Measurements from ENCODE around the gene USE1.

The USE1 gene

DNA sequence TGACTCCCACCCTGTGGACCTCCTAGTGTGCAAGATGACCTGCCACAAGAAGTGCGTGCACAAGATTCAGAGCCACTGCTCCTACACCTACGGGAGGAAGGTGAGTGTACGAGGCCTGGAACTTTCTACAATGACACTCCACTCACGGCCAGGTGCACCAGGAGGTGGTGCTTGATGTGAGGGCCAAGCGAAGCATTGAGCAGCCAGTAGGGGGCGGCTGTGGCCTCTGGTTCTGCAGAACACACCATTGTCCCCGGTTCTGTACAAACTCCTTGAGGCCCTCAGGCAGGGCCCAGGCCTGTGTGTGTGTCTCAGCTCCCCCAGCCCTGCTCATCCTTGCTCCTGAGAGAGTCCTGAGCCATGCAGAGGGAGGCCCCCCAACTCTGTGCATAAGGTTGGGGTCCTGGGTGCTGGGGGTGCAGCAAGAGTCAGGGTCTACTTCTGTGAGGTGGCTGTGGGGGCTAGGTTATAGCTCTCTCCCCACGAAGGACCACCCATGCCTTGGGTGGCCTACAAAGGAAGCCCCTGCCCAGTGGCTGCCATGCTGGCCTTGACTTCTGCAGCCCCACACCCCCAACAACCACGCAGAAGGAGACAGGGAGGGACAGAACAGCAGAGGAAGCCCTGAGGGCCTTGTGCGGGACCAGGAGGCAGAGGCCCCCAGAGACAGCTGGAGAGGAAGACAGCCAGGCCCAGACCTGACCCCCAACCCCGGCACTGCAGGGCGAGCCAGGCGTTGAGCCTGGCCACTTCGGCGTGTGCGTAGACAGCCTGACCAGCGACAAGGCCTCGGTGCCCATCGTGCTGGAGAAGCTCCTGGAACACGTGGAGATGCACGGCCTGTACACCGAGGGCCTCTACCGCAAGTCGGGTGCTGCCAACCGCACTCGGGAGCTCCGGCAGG lies 9.7 kb upstream of the USE1 start:
- DNase-seq, result peak; percentile 59

DNA sequence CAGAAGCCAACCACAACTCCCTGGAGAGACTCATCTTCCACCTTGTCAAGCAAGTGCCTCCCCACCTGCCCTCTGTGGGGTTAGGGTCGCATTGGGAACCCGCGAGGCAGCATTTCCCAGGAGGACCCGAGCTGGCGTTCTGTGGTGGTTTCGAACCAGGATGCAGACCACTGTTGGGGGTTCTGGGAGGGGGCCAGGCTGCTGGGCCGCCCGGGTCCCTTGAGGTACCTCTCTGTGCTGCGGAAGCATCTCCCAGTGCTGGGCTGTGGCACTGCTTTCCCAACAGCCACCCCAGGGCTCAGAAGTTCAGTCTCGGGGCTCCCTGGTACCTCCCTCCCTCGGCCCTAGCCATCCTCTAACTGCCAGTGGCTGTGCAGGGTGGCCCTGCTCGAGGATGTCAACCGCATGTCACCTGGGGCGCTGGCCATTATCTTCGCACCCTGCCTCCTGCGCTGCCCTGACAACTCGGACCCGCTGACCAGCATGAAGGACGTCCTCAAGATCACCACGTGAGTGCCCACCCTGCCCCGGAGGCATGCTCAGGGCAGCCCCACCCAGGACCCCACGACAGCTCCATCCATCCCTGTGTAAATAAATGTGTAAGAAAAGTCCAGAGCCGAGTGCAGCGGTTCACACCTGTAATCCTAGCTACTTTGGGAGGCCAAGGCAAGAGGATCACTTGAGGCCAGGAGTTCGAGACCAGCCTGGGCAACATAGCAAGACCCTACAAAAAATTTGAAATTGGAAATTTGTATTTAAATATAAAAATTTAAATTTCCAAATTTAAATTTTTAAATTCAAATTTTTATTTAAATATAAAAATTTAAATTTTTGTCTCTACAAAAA lies 8.2 kb upstream of the USE1 start:
- no peak for DNase-seq

DNA sequence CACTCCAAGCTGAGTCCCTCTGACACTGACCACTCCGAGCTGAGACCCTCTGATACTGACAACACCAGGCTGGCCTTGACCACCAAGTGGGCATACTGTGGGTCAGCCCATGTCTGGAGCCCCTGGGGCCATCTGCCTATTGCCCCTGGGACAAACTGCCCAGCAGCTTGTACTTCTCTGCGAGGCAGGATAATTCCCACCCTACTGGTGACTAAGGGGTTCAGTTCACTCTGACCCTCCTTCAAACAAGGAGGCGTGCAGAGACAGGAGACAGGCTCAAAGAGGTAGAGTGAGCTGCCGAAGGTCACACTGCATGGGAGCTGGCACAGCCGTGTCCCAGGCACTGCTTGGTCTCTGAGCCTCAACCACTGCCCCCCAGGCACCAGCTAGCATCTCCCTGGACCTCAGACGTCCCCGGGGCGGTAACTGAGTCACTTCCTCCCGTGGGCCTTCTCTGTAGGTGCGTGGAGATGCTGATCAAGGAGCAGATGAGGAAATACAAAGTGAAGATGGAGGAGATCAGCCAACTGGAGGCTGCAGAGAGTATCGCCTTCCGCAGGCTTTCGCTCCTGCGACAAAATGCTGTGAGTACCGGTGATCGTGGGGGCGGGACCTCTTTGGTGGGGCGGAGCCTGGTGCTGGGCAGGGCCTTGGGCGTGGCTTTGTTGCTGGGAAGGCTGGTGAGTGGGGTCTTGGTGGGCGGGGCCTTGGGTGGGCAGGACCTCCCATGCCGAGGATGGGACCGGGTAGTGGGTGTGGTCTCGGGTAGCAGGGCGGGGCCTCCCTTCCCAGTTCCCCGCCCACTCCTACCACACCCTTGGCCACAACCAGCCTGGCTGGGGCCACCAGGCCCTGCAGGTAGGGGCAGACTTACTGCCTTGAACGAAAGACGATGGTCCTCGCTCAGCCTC lies 5.8 kb upstream of the USE1 start:
- DNase-seq, result peak; percentile 65

DNA sequence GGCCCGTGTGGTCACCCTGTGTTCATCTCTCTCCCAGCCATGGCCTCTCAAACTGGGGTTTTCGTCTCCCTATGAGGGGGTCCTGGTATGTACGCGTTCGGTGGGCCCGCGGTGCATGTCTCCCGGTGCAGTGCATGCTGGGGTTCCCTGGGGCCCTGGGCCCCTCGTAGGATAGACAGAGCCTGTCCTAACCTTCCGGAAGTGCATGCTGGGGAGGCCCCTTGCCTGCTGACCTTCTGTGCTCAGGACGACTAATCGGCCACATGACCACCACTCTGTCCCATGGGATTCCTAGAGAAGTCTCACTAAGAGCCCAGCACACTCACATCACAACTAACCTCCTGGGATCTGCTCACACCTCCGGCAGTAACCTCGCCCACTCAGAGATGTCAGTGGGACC lies 4.9 kb upstream of the USE1 start:
- no peak for DNase-seq

DNA sequence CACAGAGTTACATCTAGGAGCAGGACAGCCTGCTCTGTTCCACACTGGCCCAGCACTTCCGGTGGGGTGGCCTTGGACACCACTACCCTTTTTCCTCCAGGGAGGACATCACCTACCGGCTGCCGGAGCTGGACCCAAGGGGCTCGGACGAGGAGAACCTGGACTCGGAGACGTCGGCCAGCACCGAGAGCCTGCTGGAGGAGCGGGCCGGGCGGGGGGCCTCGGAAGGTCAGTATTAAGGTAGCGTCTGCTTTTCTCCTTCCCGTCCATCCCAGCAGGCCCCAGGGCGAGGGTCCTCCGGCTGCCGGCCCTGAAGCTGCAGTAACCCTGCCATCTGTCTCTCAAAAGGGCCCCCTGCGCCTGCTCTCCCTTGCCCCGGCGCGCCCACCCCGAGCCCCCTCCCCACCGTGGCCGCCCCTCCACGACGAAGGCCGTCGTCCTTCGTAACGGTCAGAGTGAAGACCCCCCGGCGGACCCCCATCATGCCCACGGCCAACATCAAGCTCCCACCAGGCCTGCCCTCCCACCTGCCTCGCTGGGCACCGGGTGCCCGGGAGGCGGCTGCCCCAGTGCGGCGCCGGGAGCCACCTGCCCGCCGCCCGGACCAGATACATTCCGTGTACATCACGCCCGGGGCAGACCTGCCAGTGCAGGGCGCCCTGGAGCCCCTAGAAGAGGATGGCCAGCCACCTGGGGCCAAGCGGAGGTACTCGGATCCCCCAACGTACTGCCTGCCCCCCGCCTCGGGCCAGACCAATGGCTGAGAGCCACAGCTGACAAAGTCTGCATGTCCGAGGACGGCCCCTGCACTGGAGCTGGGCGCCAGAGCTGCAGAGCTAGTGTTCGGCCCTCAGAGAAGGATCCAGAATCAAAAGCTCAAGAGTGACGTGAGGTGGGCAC lies 3.4 kb upstream of the USE1 start:
- DNase-seq, result no peak

DNA sequence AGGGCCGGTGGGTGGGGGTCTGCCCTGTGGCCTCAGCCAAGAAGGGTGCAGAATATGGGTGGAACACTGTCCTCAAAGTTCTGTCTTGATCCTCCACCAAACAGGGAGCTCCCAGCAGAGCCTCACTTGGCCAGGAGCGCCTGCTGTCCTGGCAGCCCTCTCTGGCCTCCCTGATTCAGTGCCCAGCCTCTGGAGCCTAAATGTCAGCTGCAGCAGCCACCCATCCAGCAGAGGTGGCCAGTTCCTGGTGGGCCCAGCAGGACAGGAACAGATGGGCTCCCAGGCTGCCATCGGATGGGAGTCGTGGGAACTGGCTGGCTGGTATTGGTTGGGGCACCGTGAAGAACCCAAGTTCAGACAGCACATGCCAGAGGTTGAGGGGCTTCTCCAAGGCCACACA lies 1.8 kb upstream of the USE1 start:
- DNase-seq, result no peak

DNA sequence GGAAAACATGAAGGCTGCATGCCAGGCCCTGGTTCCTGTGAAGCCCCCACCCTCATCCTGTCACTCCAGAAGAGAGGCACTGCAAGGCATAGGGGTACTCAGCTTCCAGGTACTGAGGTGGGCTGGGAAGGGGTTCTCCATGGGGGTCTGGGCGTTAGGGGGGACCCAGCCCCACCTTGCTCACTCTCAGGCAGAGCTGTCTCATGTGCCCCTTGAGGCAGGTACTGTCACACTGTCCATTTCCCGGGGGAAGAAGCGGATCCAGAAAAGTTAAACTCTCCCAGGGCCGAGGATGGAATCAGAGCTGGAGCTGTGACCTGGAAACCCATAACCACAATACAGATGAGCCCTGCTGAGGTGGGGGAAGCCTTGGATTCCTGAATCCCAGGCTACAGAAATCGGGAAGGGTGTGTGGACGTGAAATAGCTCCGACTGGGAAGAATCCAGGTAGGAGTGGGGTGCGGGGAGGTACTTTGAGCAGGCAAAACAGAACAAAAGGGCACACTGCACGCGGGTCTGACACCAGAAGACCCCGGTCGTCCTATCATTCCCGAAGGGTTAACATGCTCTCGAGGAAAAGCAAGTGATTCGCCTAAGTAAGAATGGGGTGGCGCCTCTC lies 540 bp upstream of the USE1 start:
- no peak for DNase-seq

DNA sequence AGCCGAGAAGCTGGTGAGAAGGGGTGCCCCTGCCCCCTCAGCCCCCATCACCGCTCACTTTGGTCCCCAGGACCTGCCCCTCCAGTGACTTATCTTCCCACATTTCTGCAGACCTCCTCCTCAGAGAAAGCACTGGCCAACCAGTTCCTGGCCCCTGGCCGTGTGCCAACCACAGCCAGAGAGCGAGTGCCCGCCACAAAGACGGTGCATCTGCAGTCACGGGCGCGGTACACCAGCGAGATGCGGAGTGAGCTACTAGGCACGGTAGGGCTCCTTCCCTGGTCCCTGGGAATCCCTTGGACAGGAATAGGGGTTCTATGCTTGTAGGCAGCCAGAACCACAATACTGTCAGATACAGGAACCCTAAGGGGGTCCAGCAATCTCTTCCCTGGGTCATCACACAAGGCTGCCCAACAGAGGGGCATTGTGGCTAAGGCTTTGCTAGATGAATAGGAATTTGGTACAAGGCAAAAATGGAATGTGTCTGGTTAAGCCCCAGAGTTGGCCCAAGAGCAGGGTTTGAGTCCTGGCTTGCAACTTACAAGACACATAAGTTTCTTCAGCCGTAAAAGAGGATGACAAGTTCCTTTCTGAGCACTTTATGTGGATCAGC lies 1.0 kb downstream of the USE1 start:
- DNase-seq, result no peak

DNA sequence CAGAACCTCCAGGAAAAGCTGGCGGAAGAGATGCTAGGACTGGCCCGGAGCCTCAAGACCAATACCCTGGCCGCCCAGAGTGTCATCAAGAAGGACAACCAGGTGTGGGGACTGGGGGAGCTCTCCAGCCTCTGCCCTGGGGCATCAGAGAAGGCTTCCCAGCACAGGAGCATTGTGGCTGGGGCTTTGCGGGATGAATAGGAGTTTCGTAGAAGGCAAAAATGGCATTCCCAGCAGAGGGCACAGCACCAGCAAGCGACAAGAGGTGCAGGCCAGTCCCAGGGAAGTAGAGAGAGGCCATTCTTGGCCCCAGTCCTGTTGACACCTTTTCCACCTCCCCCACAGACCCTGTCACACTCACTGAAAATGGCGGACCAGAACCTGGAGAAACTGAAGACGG lies 4.1 kb downstream of the USE1 start:
- DNase-seq, result no peak

DNA sequence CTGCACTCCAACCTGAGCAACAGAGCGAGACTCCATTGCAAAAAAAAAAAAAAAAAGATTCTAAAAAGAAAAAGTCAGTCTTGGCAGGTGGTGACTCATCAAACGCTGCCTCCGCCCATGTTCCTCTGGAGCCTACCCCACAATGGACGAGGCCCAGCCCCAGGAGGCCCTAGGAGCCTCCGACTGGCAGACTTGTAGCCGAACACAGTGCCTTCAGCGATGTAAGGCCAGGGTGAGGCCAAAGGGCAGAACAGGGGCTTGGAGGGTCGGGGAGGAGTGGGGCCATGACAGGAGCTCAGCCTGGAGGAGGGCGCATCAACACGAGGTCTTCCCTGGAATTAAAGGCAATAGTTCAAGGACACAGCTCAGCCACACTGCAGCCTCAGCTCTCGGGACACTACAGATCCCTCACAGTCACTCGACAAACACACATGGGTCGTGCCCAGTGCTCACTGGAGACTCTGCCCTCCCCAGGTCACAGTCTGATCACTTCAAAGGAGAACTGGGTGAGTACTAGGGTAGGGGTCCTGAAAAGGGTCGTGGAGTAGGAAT lies 5.1 kb downstream of the USE1 start:
- no peak for DNase-seq

DNA sequence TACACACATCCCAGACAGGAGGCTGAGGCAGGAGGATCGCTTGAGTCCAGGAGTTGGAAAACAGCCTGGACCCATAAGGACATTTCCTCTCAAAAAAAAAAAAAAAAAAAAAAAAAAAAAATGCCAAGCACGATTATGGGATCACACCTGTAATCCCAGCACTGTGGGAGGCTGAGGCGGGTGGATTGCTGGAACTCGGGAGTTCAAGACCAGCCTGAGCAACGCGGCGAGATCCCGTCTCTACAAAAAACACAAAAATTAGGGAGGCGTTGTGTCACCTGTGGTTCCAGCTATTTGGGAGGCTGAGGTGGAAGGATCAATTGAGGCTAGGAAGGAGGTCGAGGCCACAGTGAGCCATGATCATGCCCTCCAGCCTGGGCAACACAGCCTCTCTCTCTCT lies 9.9 kb downstream of the USE1 start:
- DNase-seq, result no peak

DNA sequence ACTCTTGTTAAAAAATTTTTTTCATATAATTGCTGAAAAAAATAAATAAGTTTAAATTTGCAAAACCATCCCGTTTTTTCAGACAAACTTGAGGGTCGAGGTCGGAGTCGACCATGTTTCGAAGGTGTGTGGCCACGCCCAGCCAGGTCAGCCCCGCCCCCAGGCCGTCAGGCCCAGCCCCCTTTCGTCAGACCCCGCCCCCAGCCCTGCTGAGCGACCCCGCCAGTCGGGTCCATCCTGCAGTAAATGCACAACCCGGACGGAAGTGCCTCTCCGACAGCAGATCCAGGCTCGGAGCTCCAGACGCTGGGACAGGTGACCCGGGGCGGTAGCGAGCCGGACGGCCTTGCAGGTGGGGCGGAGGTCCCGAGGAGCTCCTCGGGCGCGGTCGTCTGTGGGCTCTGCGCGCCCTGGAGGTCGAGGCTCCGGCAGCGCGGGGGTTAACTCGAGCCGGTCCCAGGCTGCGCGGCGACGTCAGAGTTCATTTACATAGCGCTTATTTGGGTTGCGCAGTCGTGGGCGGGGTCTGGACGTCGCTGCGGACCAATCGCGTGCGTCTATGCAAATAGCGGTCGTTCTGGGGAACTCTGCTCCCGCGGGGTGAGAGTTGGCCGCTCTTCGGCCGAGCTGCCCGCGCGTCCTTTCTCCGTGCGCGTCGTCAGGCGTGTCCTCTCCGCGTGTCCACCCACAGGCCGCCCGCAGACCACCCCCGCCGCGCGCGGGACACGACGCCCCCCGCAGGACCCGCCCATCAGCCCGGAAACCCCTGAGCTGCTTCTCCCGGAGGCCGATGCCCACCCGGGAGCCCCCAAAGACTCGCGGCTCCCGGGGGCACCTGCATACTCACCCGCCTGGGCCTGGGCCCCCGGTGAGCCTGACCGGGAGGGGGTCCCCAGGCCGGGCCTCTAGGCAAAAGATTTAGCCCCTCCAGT lies 11.1 kb downstream of the USE1 start, which contains the start of gene OCEL1:
OCEL1 (plus strand) TSS at position 225 of the 932 bp plus-strand sequence; CDS start at position 247, 22 bp downstream.
- peak; percentile 97 for DNase-seq

DNA sequence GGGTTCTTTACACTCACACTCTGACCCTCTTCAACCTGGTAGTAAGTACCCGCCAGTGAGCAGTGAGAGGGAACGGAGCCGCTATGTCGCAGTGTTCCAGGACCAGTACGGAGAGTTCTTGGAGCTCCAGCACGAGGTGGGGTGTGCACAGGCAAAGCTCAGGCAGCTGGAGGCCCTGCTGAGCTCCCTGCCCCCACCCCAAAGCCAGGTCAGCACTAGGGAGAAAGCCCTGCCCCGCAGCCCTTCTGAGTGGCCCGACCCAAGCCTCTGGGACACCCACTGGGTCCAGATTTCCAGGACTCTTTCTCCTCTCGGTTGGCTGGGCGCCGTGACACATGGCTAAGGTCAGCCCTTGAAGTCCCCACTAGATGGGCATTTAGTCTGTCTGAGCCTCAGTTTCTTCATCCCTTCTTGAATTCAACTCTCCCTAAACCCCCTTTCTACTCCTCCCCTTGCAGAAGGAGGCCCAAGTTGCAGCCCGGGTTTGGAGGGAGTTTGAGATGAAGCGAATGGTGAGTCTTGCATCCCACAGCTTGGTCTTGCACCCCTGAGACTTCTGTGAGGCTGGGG lies 12.7 kb downstream of the USE1 start:
- no peak for DNase-seq

DNA sequence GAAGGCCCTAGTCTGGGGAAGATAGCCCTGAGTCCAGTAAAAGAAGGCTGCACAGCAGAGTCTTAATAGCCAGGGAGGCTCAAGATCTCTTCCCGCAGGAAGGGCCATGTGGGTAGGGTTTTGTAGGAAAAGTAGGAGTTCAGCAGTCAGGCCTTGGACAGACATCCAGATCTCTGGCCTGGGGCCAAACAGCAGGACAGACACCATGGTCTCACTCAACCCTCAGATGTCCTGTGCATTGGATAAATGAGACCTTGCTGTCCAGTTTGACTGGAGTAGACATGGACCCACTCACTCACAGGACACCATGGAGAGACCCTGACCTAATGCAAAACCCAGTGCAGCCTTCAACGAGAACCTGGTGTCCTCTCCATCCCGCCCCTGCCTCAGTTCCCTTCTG lies 14.7 kb downstream of the USE1 start:
- no peak for DNase-seq

DNA sequence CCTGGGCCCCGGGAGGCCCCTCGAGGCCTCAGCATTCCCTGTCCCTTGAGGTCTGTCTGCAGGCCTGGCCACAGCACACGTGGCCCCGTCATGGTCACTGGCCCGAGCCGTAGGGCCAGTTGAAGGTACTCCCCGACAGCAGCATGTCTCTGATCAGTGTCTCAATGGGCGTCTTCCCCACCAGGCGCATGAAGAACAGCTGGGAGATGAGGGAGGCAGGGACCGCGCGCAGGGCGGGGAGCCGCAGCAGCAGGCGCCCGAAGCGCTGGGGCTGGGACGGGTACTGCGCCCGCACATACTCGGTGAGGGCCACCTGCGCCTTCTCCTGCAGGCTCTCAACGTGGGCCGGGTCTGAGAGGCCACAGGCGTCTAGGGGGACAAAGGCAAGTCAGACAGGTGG lies 17.1 kb downstream of the USE1 start:
- DNase-seq, result no peak

DNA sequence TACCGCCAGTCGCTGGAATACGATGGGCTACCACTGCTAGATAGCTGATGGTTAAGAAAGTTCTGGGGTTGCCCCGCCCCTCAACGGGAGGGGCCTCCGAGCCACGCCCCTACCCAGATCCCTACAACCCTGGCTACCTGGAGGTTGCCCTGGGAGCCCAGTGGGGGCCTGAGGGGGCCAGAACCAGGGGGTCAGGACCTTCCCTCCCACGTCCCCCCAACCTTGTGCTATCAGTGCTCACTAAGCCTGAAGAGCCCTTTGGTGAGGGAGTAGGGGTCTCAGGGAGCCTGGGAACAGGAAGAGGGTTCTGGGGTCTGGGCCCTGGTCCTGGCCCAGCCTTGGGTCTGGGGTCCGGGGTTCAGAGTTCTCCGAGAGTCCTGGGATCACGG lies 19.7 kb downstream of the USE1 start:
- DNase-seq, result peak; percentile 62

DNA sequence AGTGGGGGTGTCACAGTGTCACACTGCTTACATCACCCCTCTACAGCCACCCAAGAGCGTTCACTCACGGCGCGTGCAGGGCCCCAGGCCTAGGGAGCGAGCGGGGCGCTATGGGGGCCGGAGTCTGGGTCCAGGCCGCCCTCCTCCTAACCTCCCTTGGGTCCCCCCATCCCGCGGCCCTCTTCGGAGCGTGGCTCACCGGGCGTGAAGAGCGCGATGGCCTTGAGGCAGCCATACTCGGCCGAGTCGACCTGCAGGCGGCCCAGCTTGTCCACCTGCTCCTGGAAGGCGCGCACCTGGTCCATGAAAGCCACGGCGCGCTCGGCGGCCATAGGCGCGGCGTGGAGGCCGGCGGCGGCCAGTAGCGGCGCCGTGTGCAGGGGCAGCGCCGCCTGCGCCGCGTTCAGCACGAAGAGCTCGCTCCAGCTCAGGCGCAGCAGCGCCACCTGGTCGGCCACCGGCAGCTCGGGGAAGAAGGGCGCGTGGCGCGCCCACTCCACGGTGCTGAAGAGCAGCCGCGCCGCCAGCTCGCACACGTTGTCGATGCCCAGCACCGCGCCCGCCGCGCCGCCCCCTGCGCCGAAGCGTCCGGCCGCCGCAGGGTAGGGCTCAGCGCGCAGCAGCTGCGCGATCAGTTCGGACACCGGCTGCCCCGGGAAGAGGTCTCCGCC lies 20.3 kb downstream of the USE1 start:
- peak; percentile 67 for DNase-seq
